ENCODE measurements around the gene DOCK1.

Gene DOCK1

DNA sequence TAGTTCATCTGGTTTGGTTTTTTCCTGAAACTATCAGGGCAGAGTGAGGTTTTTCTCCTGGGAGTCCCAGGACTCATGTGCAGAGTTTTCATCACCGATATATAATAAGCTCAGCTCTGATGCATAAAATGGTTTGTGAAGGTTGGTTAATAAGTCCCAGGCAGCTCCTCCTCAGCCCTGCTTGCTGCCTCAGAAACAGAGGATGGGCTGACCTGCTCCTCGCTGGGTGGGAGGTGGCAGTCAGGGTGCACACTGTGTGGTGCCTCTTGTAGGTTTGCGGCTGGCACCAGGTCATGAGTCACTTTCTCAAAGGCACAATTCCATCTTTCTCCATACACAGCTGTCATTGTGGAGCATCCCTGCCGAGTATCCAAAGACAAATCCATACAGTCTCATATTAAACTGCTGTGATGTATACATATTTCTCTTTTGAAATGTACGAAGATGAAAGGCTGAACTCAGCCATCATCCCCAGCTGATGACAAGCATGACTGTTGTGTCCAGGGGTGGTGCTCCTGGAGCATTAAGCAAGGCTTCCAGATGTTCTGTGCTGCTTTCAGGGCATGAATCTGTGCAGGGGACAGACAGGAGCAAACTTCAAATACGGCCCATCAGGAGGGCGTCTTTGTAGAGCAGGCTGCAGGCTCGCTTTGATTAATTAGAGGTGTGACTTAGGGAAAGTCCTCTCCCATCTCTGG is 518.1 kb downstream of the DOCK1 start:
- DNase-seq: no peak
- intact Hi-C loops (cut with DNase I): no loop called here

DNA sequence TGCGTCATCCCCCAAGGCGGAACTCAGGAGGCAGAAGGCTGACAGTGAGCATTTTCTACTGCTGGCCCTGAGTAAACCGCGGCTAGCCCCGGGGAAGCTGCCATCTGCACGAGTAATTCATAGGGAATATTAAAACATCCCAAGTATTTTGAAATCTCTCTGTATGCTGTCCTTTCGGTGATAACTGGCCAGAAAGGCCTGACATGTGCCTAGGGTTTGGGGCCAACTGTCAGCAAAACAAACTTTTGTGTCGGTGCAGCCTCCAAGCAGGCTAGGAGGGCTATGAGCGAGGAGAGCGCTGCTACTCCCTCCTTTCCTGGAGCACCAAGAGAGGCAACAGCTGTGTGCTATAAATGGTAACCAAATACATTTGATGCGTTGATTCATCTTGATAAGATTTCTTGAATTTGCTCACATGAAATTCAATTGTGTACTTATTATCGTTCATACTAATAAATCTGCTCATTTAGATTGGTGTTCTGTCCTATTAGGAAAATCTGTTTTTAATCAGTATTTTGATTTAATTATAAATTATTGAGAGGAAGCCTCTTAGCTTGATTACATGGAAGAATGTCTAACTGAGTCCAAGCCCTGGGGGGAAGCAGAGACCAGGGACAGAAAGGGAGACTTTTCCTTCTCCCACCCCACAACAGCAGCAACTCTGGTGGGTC is 519.5 kb downstream of the DOCK1 start:
- DNase-seq: peak in 1 of 10 donors; percentile 73
- intact Hi-C loops (cut with DNase I): no loop called here

DNA sequence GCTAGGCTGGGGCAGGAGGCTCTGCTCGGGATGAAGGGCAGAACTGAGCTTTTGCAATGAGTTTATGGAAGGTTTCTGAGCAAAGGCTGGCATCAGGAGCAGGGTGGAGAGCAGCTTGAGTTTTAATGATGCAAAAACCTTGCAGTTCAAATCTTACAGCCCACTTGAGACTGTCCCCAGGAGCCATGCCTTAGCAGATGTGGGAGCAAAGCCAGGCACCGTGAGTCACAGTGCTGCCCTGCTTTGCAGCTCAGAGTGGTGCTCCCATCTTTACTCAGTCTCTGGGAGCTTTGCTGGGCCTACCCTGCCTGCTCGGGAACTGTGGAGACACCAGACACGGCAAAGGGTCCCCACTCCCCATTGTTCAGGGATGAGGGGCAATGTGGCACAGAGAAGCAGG is 521.5 kb downstream of the DOCK1 start:
- intact Hi-C loops (cut with DNase I): no loop called here
- DNase-seq: no peak

DNA sequence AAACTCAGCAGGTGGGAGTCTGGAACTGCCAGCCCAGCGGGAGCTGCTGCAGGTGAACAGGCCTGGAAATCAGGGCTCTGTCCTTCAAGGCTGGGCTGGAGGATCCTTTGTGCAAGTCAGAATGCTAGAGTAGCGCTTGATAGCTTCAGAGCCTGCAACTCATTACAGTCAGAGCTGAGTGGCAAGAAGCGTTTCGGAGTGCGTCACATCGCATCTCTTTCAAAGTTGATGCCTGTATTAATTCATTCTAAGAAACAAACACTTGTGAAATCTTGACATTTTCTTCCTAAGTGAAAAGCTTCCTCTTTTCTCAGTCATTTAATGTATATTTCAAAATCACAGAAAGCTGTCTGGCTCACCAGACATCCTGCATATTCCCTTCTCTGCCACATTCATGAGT is 522.7 kb downstream of the DOCK1 start:
- no peak for DNase-seq
- intact Hi-C loops (cut with DNase I): no loop called here

DNA sequence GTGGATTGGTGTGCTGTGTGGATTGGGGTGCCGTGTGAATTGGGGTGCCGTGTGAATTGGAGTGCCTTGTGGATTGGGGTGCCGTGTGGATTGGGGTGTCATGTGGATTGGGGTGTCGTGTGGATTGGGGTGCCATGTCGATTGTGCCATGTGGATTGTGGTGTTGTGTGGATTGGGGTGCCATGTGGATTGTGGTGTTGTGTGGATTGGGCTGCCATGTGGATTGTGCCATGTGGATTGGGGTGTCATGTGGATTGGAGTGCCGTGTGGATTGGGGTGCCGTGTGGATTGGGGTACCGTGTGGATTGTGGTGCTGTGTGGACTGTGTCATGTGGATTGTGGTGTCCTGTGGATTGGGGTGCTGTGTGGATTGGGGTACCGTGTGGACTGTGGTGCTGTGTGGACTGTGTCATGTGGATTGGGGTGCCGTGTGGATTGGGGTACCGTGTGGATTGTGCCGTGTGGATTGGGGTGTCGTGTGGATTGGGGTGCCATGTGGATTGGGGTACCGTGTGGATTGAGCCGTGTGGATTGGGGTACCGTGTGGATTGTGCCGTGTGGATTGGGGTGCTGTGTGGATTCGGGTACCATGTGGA is 523.3 kb downstream of the DOCK1 start:
- DNase-seq: peak in 1 of 10 donors; percentile 49
- intact Hi-C loops (cut with DNase I): no loop called here

DNA sequence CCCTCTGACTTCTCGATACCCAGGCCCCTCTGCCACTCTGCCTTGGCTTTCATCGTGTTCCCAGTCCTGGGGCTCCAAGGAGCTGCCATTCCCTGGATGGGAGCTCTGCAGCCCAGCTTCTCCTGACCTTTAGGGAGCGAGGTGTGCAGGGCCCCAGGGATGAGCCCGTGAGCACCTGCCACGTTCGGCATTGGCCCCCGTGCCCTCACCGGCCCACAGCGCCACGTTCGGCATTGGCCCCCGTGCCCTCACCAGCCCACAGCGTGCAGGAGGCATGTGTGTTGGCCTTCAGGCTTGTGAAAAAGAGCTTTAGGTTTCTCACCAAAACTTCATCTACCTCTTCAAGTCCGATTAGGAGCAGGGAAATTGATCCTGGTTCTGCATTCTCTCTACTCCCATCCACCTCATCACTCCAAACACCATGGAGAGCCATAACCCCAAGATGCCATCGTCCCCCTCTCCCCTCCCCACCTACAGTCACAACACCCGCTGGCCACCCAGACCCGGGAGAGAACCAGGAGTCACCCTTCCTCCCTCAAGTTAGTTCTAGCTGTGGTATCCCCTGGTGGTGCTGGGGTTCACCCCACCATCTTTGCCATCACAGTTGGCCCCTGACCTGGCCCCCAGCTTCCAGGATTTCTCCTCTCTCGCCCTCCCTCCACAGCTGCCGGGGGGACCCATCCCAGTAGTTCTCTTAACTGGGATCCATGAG is 524.5 kb downstream of the DOCK1 start:
- intact Hi-C loops (cut with DNase I): no loop called here
- peak in 1 of 10 donors; percentile 59 for DNase-seq

DNA sequence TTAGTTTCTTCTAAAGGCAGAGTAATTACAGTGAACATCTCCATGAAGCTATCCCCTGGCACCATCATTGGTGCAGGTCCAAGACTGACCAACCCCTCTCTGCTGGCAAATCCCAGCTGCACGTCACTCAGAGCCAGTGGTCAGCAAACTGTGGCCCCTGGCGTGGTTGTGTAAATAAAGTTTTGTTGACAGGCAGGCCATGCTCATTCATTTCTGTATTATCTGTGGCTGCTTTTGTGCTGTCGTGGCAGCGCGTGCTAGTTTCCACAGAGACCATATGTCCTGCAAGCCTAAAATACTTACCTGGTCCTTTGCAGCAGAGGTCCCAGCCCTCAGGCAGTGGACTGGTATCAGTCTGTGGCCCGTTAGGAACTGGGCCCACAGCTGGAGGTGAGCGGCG is 526.3 kb downstream of the DOCK1 start:
- peak in 1 of 10 donors; percentile 41 for DNase-seq
- intact Hi-C loops (cut with DNase I): no loop called here

DNA sequence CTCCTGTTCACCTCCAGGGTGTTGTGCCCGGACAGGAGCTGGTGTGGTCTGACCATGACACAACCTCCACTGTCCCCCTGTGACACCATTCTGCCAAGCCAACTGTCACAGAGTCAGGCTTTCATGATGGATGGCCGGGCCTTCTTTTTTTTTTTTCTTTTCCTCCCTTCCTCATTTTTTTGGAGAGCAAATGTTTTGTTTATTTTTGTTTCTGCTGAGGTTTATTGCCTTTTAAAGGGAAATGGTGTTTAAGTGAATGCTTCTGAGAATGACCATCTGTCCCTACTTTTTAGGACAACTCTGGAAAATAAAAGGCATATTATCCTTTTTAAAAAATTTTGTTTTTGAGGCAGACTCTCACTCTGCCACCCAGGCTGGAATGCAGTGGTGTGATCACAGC is 528.8 kb downstream of the DOCK1 start:
- intact Hi-C loops (cut with DNase I): no loop called here
- DNase-seq: no peak

DNA sequence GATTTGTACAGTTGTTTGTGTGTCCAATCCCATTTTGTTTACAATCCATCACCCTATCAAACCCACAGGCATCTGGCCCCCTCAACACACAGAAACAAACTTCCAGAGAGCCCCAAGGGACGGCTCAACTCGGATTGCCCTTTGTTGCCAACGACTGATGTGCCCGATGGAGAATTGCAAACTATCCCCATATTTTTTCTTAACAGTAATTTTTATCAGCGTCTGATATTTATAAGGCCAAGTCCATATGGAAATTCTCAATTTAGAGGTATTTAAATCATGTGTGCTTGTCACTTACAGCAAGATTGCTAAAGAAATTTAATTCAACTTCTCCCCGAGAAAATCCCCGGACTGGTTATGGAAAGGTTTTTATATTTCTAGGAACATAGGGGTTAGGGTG is 530.0 kb downstream of the DOCK1 start:
- no peak for DNase-seq
- intact Hi-C loops (cut with DNase I): no loop called here

DNA sequence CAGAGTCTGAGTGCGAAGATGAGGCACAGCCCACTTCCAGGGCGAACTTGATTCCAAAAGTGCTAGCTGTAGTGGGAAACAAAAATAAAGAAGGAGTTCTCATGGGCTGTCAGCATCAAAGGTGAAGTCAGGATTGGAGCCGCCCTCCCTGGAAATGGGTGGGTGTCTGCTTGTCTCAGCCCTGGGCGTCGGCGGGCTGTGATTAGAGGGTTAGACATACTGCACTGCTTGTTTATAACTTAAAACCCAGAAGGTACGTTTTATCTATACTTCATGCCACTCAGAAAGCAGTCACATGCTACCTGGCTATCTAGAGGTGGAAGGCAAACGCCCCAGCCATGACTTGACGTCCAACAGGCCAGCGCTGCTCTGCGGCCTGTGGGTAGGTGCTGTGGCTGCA is 535.1 kb downstream of the DOCK1 start:
- intact Hi-C loops (cut with DNase I): no loop called here

DNA sequence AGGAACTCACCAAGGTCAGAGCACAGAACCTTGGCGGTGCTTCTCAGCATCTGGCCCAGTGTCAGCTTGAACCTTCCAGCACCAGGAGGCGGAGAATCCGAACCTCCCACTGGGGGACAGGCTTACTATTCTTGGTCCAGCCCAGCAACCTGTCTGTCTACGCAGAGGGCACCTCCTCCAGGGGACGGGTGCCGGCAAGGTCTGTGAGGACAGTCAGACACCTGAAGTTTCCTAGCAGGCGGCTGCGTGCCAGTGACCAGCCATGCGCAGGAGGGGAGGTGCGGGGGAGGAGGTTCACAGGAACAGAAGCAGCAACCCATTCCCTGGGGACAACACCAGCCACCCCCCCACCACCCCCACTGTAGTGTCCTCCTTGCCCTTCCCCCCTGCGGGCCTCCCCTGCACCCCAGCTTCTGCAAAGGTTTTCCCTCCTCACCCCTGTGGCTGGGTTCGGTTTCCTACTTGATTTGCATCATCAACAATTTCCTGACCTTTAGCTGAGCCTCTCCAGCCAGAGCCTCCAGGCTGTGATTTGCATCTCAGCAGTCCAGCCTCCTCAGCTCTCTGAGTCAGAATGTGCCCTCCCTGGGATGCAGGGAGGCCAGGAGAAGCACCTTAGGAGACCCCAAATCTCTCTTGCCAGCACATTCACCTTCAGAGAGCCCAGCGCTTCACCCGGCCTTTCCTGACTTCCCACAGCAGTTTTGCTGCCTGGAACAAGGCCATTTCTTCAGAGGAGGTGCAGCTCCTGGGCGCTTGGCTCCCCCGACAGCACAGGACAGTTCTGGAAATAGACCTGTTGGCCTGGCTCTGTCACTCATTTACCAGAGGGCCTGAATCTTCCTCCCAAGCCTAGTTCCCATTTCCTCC is 536.4 kb downstream of the DOCK1 start:
- intact Hi-C loops (cut with DNase I): no loop called here
- DNase-seq: peak in 1 of 10 donors; percentile 73

More for the DNA sequence above, 535.1 kb downstream of the DOCK1 start:
- DNase-seq: no peak

DNA sequence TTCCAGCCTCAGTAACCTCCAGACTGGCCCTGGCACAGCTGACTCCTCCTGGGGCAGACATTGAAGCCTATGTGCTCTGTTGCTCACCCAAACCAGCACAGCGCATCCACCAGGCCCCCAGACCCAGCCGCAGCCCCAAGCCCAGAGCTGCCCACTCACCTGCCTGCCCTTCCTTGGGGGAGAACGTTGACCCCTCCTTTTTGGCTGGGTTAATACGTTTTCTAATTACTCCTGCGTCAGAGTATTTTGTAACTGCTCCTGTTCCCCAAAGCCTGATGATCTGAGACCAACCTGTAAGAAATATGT is 536.9 kb downstream of the DOCK1 start:
- DNase-seq: no peak
- intact Hi-C loops (cut with DNase I): no loop called here

DNA sequence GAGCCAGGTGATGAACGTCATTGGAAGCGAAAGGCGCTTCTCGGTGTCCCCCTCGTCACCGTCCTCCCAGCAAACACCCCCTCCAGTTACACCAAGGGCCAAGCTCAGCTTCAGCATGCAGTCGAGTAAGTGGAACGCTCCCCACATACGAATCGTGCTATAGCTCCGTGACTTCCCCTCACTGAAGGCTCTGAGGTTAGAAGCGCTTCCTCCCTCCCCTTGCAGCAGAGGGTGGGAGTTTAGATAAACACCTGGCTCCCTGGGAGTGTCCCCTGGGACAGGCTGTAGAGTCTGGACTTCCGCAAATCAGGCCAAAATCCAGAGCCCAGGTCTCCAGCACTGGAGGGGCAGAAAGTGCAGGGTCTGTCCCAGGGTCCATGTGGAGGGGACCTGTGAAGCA is 538.9 kb downstream of the DOCK1 start:
- DNase-seq: peak in 1 of 10 donors; percentile 44
- intact Hi-C loops (cut with DNase I): no loop called here

DNA sequence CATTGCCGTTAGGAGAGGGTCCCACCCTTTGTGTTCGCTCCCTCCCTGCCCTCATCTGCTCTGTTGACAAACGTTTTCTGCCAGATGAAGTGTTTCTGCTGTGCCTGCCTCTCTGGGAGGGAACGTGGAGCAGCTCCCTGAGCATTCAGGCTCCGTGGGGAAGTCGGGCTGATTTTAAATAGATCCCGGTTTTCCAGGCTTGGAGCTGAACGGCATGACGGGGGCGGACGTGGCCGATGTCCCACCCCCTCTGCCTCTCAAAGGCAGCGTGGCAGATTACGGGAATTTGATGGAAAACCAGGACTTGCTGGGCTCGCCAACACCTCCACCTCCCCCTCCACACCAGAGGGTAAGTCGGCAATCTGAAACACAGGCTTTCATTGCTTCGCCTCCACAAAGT is 542.0 kb downstream of the DOCK1 start:
- intact Hi-C loops (cut with DNase I): no loop called here
- DNase-seq: peak in 1 of 10 donors; percentile 51

DNA sequence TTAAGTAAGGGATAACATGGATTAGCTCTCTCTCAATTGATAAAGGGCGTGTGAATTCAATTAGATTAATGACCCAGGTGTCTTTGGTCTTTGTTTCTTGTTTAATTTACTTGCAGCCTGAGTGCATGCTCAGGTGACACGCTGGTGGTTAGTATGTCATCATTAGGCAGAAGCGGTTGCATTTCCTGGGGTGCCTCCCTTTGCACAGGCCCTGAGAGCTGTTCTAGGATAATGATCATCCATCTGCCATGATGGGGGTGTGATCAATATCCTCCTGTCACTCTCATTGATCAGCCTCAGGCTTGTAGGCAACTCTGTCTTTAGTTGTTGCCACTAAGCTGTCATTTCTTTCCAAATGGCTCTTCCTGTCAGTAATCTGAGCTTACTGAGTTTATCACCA is 544.3 kb downstream of the DOCK1 start:
- intact Hi-C loops (cut with DNase I): no loop called here
- no peak for DNase-seq

DNA sequence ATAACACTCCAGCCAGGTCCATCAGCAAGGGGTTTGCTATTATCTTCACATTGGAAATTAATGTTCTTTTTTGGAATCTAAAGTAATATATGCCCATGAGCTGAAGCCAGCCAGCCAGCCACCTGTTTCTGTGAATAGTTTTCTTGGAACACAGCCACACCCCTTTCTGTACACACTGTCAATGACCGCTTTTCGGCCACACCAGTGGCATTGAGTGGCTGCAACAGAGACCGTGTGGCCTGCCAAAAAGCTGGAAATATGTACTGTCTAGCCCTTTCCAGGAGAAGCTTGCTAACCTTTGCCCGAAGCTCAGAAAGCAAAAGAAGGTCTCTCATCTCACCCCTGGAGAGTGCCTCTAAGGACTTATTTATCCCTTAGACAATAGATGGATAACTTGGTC is 545.4 kb downstream of the DOCK1 start:
- intact Hi-C loops (cut with DNase I): no loop called here
- DNase-seq: no peak

DNA sequence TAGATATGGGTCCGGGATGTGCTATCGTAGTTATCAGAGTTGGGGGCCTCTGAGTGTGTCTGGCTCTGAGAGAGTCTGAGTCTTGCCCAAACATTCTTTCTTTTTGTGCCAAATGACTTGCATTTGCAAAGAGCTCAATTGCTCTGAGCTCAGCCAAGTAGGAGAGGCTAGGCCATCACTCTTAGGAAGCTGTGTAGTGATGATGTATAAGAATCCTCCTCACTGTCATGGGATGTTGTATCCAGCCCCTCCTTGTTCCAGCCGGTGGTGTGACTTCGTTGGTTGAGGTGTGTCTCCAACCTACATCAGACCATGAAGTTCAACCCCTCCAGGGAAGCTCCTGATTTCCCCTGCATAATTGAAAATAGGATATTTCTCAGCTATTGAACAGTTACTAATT is 546.4 kb downstream of the DOCK1 start:
- intact Hi-C loops (cut with DNase I): no loop called here
- DNase-seq: no peak

DNA sequence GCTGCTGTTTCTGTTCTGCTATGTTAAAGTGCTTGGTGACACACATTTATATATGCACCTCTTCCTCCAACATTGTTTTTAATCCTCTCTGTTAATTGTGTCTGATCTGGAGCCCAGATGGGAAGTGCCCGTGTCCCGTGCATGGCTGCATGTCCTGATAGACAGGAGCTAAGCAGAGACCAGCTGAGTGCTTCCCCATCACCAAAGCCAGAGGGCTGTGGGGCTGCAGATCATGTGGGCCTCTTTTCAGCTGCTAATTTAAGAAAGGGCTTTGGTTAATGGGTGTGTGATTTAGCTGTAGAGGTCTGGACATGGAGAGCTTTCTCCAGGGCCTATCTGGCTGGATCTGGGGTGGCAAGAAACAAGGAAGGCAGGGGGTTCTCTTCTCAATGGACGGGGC is 547.3 kb downstream of the DOCK1 start:
- intact Hi-C loops (cut with DNase I): no loop called here
- DNase-seq: no peak

DNA sequence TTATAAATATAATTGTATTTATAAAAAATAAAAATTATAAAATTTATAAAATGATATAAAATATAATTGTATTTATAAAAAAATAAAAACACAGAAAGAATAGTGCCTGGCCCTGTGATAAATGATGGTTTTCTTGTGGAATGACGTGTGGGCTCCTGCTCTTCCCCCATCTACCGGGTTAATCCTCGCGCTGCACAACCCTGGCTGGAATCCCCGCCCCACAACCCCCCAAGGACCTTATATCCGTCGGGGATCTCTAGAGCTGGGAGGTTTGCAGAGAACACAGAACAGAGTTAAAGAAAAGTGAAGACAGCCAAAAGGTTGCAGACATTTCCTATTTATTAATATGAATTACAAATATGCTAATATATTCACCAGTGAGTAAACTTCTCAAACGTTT is 548.5 kb downstream of the DOCK1 start:
- intact Hi-C loops (cut with DNase I): no loop called here
- DNase-seq: no peak

DNA sequence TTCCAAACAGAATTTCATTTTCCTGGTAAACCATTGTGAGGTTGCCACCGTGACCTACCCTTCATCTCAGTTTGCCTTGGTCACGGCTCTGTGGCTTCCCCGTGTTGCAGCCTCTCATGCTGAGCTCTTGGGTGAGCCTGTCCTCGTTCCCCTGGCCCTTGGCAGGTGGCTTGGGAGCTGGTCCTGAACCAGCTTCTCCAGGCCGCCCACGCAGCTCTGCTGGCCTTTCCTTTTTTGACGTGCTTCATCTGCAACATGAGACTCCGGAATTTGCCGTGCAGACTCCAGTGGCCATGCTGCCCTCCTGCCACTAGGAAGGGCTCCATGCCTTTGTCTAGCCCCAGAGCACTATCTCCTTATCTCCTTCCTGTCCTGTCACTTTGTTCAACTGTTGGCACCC is 550.9 kb downstream of the DOCK1 start:
- intact Hi-C loops (cut with DNase I): no loop called here
- peak in 1 of 10 donors; percentile 74 for DNase-seq

Measured in posterior cingulate gyrus (tissue), 11 donors.